Upper lobe of left lung (tissue), 4 donors: ENCODE results near the gene AKAP12.

Source experiments
- EP300 ChIP-seq, 4 donors: sonication (generic); formaldehyde crosslinking; IDR thresholded peaks; one replicate each; pipeline ENCODE4 v1.5.1; 2017; ENCODE audit warnings: antibody characterized with exemption in 4 of 4, control low read depth in 2 of 4
- POLR2A ChIP-seq, 4 donors: fragments of 450-650 bp; IDR thresholded peaks; one replicate each; pipeline ENCODE4 v1.5.1; 2016 to 2017; ENCODE audit warnings: antibody characterized with exemption in 4 of 4, mild to moderate bottlenecking in 2 of 4
- POLR2AphosphoS5 ChIP-seq, 2 donors: sonication (generic); formaldehyde crosslinking; IDR thresholded peaks; one replicate each; pipeline ENCODE4 v1.5.1; 2017; ENCODE audit warnings: antibody characterized with exemption in 2 of 2

DNA sequence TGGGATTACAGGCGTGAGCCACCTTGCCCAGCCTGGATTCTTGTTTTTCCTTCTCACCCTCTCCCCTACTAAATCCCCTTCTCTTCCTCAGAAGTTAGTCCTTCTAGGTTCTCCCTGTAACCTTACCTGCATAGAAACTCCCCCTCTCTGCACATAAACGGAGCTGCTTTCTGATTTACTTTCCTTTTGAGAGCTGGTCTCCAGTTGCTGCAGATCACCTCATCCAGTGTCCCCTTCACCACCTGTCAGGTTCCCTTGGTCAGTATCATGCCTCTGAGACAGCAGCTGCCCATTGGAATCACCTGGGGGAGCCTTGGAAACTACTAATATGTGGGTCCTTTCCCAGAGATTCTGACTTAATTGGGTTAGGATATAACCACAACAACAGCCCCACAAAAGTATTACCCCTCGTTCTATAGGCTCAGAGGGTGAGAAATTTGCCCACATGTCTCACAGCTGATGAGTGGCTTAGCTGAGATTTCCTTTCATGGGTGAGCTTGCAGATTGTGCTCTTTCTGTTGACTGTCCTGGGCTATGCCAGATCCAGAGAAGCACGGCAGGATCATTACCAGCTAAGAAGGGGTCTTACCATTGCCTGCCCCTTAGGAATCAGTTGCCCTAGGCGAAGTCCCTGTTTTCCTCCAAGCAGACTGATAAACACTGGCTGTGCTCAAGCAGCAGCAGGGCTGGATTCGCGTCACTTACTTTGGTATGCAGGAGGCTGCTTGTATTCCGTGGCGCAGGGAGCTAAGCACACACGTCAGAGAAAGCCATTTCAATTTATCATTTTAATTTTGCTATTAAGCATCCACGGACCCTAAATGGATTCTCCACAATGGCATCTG, 51.3 kb downstream of the AKAP12 start:
- no peak for TF ChIP-seq POLR2AphosphoS5 (IDR thresholded peaks at IDR 0.05)
- TF ChIP-seq EP300 (IDR thresholded peaks at IDR 0.05) = no peak
- TF ChIP-seq POLR2A (IDR thresholded peaks at IDR 0.05) = no peak
